Gastrocnemius medialis (tissue), 4 donors: Measurements from ENCODE around the gene ATP2A2. TPM values are rescaled to one million over a fixed set of nuclear protein-coding genes. Genes with fewer than 3 reads are reported as not detected.

Source experiments
- ATAC-seq, 2 donors: fragments of 150-250 bp; one replicate each; pipeline ENCODE4 v1.9.1; 2016
- DNase-seq, 2 donors: peaks; one replicate each; pipeline ENCODE4 v3.0.0-alpha.2; 2019
- H3K27ac ChIP-seq, 4 donors: fragments of 200-600 bp; sonication (generic); 1 replicate in 1 of 4; 2 replicates in 3 of 4; pipeline ENCODE4 v1.5.1; 2016 to 2018; ENCODE audit warnings: mild to moderate bottlenecking in 2 of 4, moderate library complexity in 1 of 4
- H3K27me3 ChIP-seq, 3 donors: fragments of 200-600 bp; sonication (generic) in 2 of 3; 1 replicate in 1 of 3; 2 replicates in 2 of 3; pipeline versions ENCODE4 v1.5.1 to v1.6.0; 2016 to 2019; ENCODE audit warnings: mild to moderate bottlenecking in 1 of 3, moderate library complexity in 1 of 3
- H3K36me3 ChIP-seq, 2 donors: fragments of 200-600 bp; sonication (generic) in 1 of 2; one replicate each; pipeline ENCODE4 v1.5.1; 2017 to 2018
- H3K4me1 ChIP-seq, 2 donors: fragments of 200-600 bp; sonication (generic) in 1 of 2; one replicate each; pipeline ENCODE4 v1.5.1; 2016 to 2017; ENCODE audit warnings: mild to moderate bottlenecking in 2 of 2
- H3K4me3 ChIP-seq, 4 donors: fragments of 200-600 bp; sonication (generic) in 3 of 4; 1 replicate in 1 of 4; 2 replicates in 3 of 4; pipeline ENCODE4 v1.5.1; 2016 to 2019; ENCODE audit warnings: mild to moderate bottlenecking in 2 of 4
- H3K9me3 ChIP-seq, 3 donors: fragments of 200-600 bp; sonication (generic) in 2 of 3; 1 replicate in 1 of 3; 2 replicates in 2 of 3; pipeline ENCODE4 v1.5.1; 2016 to 2019
- POLR2A ChIP-seq, 2 donors: fragments of 450-650 bp; IDR thresholded peaks; one replicate each; pipeline ENCODE4 v1.6.1; 2017; ENCODE audit warnings: antibody characterized with exemption in 2 of 2, mild to moderate bottlenecking in 2 of 2, moderate library complexity in 2 of 2
- in situ Hi-C, 4 donors: fragments of 200-750 bp; cut with MboI; loops; one replicate each; pipeline versions ENCODE4 v1.15.0 to v1.8.0; 2017; ENCODE audit warnings: low sequenced_read_pairs in 4 of 4
- intact Hi-C: fragments of 100-400 bp; cut with DNase I; formaldehyde crosslinking; loops from one replicate; pipeline ENCODE4 v1.15.1; 2023; ENCODE audit warnings: low total_unique reads
- total RNA-seq, 4 donors: library from RNA; depleted of rRNA; stranded (reverse); fragments of >200 nt; gene quantifications; one replicate each; pipeline versions ENCODE4 v1.1.0 to v1.2.3, GENCODE V29; 2016
- TF ChIP-seq, protein P1 (sequence below), 5 experiments: fragments of 450-650 bp in 3 of 5; fragments of 200-600 bp in 2 of 5; sonication (generic) in 2 of 5; IDR thresholded peaks in 4 of 5; conservative IDR thresholded peaks in 1 of 5; 1 replicate in 4 of 5; 2 replicates in 1 of 5; pipeline ENCODE4 v1.5.1; 2016 to 2019; ENCODE audit warnings: antibody characterized with exemption in 5 of 5, mild to moderate bottlenecking in 3 of 5, moderate library complexity in 3 of 5

ATP2A2 gene
- total RNA-seq, 4 donors from 2014 or later: 788 to 1,983 (median 1,302) TPM

DNA sequence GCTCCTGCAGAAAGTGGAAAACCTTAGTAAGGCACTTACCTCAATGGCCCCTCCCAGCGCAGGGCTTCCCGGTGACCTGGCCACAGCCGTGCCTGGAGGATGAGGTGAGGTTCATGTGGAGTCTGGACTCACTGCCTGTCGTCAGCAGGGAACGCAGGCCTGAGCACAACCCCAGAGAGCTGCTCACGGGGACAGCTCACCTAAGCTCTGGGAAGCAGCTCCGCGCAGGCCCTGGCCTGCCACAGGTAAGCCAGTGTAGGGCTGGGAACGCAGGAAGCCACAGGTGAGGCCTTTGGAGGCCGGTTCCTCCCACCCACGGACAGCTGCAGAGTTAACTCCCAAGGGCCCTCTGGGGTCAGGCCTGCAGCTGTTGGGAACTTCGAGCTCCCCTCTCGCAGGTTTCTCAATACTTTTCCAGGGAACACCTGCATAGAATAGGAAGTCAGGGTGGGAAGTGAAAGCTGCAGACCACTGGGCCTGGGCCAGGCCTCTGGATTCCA, 89.7 kb downstream of the ATP2A2 start:
- intact Hi-C loops: no loop called here
- Histone ChIP-seq H3K9me3 (no peaks in the 10 kb centered on the region), H3K36me3 (peaks cover 0 to 49% of the 10 kb centered on the region in 2 donors), H3K27me3 (no peaks in the 10 kb centered on the region), H3K4me1 (peaks cover 13 to 18% of the 10 kb centered on the region in 2 donors), H3K4me3 (no peak overlapping the region), H3K27ac (no peak overlapping the region)
- in situ Hi-C loops: no loop called here
- ATAC-seq: no peak
- TF ChIP-seq, protein P1, sequence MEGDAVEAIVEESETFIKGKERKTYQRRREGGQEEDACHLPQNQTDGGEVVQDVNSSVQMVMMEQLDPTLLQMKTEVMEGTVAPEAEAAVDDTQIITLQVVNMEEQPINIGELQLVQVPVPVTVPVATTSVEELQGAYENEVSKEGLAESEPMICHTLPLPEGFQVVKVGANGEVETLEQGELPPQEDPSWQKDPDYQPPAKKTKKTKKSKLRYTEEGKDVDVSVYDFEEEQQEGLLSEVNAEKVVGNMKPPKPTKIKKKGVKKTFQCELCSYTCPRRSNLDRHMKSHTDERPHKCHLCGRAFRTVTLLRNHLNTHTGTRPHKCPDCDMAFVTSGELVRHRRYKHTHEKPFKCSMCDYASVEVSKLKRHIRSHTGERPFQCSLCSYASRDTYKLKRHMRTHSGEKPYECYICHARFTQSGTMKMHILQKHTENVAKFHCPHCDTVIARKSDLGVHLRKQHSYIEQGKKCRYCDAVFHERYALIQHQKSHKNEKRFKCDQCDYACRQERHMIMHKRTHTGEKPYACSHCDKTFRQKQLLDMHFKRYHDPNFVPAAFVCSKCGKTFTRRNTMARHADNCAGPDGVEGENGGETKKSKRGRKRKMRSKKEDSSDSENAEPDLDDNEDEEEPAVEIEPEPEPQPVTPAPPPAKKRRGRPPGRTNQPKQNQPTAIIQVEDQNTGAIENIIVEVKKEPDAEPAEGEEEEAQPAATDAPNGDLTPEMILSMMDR (IDR thresholded peaks at IDR 0.05 in 4 of 5, conservative IDR thresholded peaks at IDR 0.05 in 1 of 5): no peak
- TF ChIP-seq POLR2A (IDR thresholded peaks at IDR 0.05): no peak
- no peak for DNase-seq

DNA sequence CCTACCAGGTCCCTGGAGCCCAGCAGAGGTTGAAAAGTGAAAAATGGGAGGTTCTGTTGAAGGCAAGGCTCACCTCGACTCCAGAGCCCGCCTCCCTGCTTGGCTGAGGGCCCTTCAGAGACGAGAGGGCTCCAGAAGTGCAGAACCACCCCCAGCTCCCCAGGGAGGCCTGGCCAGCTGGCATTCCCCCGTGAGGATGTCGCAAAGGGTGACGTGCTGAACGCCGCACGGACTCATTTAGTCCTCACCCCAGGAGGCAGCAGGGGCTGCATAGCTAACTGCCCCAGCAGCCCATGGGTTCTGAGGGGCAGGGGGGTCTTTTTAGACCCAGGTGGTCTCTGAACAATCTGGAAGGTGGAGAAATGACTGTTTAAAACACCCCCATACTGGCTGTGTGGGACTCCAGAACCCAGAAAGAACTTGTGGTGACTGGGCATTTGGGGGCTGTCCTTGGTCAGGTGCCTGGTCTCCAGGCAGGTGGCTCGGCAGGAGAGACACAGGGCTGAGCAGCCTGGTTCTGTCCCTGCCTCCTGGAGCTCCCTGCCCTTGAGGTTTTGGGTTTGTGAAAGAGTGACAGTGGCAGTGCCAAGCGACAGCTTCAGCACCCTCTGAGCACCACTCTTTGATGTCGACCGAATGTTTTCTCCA, 90.5 kb downstream of the ATP2A2 start:
- Histone ChIP-seq H3K9me3 (no peaks in the 10 kb centered on the region), H3K36me3 (peaks cover 0 to 57% of the 10 kb centered on the region in 2 donors), H3K4me3 (no peak overlapping the region), H3K27ac (no peak overlapping the region), H3K27me3 (no peaks in the 10 kb centered on the region), H3K4me1 (peaks cover 13 to 18% of the 10 kb centered on the region in 2 donors)
- intact Hi-C loops (no loop called here), in situ Hi-C loops (no loop called here)
- no peak for DNase-seq
- no peak for ATAC-seq
- TF ChIP-seq POLR2A (IDR thresholded peaks at IDR 0.05): no peak
- TF ChIP-seq, protein P1 (IDR thresholded peaks at IDR 0.05 in 4 of 5, conservative IDR thresholded peaks at IDR 0.05 in 1 of 5): no peak

DNA sequence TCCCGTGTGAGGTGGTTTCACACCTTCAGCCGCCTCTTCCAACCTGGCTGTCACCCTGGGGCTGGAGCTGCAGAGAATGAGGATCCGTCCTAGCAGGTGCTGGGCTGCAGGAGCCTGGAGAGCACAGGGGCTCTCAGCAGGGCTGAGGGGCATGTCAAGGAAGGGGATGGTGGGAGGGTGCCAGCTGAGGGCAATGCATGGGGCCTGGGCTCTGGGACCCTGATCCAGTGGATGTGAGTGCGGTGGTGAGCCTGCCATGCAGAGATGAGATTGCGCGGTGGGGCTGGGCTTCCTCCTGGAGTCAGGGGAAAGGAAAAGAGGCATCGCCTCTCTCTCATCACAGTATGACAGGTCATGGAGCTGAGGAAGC, 91.0 kb downstream of the ATP2A2 start:
- ATAC-seq (no peak), DNase-seq (no peak)
- TF ChIP-seq, protein P1 (IDR thresholded peaks at IDR 0.05 in 4 of 5, conservative IDR thresholded peaks at IDR 0.05 in 1 of 5): no peak
- no peak for TF ChIP-seq POLR2A (IDR thresholded peaks at IDR 0.05)
- Histone ChIP-seq H3K27me3 (no peaks in the 10 kb centered on the region), H3K4me3 (no peak overlapping the region), H3K9me3 (no peaks in the 10 kb centered on the region), H3K27ac (no peak overlapping the region), H3K4me1 (peaks cover 13 to 18% of the 10 kb centered on the region in 2 donors), H3K36me3 (peaks cover 0 to 62% of the 10 kb centered on the region in 2 donors)
- in situ Hi-C loops: no loop called here
- intact Hi-C loops: no loop called here

DNA sequence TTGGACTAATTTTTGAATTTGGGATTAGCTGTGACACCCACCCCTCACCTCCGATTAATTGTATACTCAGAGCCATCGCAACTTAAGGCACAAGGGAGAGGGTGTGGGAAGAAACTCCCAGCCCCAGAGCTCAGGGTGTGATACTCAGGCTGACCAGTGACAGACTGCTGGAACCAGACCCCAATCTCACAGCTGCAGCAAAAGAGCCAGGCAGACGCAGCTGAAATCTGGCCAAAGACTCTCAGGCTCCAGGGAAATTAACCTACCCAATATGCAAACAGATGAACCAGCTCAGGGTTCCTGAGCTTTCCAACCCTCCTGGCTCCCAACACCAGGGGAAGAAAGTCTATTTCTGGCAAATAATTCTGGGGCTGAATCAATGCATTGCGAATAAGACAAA, 92.0 kb downstream of the ATP2A2 start:
- Histone ChIP-seq H3K4me1 (peaks cover 13 to 25% of the 10 kb centered on the region in 2 donors), H3K9me3 (no peaks in the 10 kb centered on the region), H3K4me3 (no peak overlapping the region), H3K36me3 (peaks cover 0 to 72% of the 10 kb centered on the region in 2 donors), H3K27ac (peak overlapping the region in 3 of 4 donors; percentile 0 to 49 (median 46)), H3K27me3 (no peaks in the 10 kb centered on the region)
- TF ChIP-seq, protein P1 (IDR thresholded peaks at IDR 0.05 in 4 of 5, conservative IDR thresholded peaks at IDR 0.05 in 1 of 5): no peak
- TF ChIP-seq POLR2A (IDR thresholded peaks at IDR 0.05): no peak
- in situ Hi-C loops (no loop called here), intact Hi-C loops (no loop called here)
- no peak for ATAC-seq
- no peak for DNase-seq
